ENCODE results near the gene LILRA5.
"Not testable (repeated sequence)": the region's sequence is repeated elsewhere in the genome, so short reads cannot be mapped to it uniquely, and the experiment has no call there.

The LILRA5 gene

DNA sequence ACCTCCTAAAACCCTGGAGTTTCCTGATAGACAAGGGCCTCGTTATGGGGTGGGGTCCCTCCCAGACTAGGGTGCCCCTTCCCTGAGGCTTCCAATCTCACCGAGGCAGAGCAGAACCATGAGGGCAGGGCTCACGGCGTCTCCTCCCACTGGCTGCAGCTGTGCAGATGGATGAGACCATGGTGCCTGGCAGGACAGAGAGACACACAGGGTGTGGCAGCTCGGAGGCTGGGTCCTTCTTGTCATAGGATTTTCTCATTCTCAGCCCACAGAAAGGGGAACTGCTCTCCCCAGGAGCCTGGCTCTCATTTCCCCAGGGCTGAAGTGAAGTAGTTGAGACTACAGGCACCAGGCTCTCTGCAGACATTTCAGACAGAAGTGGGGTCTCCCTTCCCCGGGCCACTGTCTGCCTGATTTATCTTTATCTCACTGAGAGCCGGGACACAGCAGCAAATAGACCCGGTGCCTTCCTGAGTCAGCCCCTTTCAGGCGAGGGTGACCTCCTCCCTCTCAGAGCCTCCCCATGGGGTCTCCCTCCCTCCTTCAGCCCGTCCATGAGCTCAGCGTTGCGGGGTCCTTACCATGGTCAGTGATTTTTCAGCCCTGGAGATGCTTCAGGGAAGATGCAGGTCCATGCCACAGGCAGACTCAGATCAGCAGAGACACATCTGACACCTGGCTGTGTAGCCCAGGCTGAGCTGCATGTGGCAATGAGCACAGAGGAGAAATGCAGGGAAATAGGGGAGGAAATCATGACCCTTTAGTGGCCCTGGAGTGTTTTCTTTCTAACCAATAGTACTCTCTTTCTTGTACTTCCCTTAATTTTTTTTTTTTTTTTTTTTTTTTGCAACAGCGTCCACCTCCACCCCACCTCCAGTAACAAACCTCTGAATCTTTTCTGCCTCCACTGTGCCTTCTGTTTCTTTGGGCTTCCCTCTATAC, at the start of gene LILRA5:
Gene LILRA5 (minus strand): TSS at position 731 of the 942 bp plus-strand sequence. CDS start 147 bp downstream, at position 584.
- no peak for DNase-seq

DNA sequence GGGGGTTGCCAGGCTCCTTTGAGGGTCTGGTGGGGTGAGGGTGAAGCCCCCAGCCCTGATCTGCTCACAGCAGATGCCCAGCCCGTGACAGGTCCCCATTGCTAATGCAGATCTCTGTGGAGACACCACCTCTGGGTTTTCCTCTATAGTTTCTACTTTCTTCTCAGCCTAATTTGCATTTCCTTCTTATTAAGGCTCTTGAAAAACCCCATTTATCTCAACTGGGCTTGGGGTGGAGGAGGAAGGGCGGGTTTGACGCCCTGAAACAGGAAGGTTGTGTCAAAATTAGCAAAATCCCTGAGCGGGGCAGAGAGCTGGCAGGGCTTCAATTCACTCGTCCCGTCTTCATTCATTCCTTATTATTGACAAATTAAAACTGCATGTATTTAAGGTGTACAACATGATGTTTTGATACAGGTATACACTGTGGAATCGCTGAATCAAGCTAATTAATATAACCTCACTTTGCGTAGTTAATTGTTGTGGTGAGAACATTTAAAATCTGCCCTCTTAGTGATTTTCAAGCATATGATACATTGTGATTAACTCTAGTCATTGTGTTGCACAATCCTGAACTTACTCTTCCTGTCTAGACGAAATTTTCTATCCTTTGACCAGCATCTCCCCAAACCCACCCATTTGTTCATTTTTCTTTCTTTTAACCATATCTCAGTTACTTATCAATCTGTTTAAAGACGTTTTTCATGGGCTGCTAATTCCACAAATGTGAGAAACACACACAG, 48.9 kb upstream of the LILRA5 start:
- DNase-seq = not testable (repeated sequence)

DNA sequence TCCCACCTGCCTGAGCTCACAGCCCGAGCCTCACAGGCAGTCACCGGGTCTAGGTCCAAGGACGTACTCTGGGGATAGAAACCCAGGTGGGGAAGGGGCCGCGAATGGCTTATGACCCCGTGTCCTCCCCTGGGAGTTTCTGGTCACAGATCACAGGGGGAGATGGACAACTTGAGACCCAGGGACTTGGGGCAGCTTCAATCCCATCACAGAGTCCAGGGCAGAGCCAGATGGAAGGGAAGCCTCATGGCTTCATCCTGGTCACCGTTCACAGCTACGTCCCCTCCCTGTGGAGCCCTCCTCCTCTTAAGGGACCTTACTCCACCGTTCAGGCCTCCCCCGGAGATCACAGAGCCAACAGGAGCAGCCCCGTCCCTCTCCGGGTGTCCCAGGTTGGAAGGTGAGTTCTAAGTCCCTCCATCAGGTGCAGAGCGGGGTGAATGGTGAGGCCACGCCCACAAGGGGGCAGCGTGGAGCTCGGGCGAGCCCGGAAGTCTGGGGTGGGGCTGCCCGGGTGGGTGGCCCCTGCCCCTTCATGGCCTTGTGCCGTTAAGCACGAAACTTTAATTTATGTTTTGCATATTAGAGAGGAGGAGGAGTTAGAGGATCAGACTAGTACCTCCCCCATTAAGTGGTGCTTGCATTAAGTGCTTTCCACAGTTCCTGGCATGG, 46.3 kb upstream of the LILRA5 start:
- DNase-seq = not testable (repeated sequence)

DNA sequence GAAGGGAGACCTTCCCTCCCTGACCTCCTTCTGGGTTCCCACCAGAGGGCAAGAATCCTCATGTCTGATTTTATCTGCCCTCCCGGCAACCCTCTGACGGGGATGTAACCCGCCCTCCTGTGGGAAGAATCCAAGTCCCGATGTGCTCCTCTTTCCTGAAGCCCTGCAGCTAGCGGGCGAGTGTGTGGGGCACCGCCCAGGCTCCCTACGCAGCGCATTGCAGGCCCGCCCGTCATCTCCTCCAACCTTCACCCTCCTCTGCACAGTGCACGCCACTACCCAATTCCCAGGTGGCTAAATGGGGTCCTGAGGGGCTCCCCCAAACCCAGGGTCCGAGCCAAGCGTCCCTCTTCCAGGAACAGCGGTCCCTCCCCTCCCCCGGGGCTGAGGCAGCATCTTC, 44.4 kb upstream of the LILRA5 start:
- DNase-seq = no peak

DNA sequence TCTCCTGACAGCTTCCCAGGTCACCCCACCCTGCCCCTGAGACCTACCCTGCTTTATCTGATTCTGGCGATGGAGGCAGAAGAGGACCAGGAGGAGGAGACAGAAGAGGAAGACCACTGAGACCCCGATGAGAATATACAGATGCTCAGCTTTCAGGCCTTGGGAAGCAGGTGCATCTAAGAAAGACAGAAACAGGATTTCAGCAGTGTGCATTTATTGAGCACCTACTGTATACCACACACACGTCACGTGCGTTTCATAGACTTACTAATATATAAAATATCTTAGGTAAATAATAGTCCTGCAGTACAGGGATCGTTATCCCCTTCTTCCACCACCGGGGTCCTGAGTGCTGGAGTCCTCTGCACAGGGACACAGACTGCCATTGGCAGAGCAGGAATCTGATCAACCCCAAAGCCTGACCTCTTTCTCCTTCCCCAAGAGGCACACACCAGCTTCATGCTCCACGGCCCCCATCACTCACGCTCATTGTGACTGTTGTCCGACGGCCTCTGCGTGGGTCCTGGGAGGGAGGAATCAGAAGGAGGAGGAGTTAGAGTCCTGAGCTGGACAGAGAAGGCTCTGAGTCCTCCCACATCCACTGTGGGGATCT, 43.6 kb upstream of the LILRA5 start:
- DNase-seq = no peak

DNA sequence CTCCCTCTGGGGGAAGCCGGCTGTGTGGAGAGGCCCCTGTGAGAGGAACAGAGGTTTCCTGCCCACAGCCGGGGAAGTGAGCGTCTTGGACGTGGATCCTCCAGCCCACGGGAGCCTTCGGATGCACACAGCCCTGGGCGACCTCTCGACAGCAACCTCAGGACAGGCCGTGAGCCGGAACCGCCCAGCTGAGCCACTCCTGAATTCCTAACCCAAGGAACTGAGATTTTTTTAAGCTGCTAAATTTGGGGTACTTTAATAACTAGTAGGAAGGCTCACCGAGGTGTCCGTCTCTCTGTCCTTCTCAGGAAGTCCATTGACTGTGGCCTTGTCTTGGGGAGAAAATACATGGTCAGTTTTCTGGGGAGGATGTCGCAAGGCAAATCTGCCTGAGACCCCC, 42.7 kb upstream of the LILRA5 start:
- DNase-seq = no peak

DNA sequence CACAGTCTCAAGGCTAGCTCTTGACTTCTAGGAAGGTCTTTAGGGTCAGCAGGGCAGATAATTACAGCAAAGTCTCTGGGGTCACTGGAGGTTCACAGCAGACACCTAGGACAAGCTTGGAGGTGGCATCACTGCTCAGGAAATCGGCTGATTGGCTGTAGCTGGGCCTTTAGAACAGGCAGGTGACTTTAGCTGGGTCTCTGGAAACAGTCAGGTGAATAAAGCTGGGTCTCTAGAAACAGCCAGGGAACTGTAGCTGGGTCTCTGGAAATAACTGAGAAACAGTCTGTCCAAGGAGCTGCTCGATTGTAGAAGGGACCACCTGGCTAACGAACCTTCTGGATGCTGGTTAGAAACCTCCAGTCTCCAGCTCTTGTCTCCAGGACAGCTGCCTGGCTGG, 41.8 kb upstream of the LILRA5 start:
- DNase-seq = no peak

DNA sequence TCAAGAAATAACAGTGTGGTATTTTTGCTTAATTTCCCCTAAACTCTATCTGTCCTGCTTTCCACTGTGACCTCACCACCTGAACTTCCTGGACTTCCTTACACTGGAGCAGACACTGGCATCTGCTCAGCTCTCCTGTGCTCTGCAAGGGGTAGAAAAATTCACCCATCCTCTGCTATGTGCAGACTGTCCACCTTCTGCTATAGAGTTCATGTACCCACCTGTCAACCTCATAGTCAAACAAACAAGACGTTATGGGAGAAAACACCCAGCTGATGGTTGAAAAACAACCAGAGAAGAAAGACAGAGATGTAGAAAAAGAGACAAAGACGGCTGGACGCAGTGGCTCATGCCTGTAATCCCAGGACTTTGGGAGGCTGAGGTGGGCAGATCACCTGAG, 39.6 kb upstream of the LILRA5 start:
- no peak for DNase-seq

DNA sequence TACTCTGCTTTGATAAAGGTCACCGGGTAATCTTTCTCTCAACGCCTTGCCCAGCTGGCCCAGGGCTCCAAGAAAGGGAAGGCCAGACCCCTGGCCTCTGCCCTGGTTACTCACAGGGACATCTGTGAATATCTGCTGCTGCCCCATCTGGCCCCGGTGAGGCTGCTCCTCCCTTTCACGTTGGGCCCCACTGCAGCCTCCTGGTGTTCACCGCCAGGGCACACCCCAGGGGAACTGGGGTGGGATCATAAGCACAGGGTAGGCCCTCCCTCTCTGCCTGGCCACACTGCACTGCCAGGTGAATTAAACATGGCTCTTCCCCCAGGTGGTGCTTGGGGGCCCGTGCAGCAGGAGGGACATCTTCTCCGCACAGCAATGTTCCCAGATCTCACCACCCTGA, 39.1 kb upstream of the LILRA5 start:
- no peak for DNase-seq

DNA sequence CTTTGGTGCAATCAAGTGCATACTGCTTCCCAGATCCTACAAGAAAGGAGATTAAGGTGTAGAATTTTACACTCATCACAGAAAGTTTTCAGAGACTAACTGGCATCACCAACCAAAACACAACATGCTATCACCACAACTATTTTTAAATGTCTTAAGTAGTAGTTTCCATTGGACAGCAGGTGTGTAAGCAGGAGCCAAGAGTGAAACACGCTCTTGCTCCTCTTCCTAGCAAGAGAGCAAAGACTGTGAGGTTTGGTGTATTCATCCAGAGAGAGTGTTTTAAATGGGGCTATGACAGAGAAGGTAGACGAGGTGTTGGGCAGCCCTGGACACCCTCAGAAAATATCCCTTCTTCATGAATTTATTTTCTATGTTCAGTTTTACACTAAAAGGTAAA, 38.5 kb upstream of the LILRA5 start:
- DNase-seq = no peak

DNA sequence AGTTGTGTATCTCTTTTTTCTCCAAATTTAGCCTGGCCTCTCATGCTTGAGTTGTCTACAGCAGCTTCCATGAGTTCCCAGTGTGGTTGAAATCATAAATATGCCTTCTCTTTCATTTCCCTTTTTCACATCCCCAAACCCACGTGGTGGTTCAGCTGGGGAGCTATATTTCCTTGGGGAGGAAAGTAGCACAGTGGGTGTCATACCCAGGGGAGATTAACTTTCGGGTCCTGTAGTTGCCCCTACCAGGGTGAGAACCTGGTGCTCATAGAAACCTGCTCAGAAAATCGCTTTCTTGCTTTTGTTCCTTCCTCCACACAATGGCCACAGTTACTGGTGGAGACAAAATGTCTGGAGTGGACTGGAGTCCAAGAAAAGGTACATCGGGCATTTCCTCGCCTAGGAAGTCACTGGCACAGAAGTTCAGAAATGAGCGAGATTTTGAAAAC, 33.0 kb upstream of the LILRA5 start:
- peak in 1 of 2 donors; percentile 16 for DNase-seq

DNA sequence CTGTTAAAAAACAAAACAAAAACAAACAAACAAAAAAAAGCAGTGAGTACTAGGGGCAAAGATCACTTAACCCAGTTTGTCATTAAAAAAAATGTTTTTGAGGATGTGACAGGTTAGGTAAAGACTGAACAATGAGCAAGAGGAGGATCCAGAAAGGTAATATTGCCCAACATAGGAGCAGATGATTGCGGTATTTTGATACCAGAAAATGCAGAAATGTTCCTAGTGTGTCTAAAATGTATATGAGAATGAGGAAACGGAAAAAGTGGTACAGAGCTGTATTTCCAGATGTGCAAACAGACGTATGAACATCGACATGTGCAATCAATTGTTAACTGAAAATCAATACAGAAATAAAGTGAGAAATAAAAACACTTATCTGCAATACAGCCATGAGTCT, 30.9 kb upstream of the LILRA5 start:
- DNase-seq = no peak

DNA sequence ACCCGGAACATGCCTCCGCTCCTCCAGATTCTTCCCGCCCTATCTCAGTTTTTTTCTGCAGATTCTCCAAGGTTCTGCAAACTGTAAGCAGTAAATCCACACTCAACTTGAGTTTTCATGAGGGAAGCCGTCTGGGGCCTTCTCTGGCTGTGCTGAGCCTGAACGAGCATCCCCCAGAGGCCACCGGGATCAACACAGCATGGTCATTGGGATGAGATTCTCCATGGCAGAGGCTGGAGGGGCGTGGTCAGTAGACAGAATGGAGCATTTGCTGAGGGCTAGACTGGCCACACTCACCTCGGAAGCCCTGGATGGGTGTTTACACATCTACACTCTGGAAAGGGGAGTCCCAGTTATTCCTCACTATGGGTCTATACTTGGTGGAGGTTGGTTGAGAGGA, 28.3 kb upstream of the LILRA5 start:
- no peak for DNase-seq

DNA sequence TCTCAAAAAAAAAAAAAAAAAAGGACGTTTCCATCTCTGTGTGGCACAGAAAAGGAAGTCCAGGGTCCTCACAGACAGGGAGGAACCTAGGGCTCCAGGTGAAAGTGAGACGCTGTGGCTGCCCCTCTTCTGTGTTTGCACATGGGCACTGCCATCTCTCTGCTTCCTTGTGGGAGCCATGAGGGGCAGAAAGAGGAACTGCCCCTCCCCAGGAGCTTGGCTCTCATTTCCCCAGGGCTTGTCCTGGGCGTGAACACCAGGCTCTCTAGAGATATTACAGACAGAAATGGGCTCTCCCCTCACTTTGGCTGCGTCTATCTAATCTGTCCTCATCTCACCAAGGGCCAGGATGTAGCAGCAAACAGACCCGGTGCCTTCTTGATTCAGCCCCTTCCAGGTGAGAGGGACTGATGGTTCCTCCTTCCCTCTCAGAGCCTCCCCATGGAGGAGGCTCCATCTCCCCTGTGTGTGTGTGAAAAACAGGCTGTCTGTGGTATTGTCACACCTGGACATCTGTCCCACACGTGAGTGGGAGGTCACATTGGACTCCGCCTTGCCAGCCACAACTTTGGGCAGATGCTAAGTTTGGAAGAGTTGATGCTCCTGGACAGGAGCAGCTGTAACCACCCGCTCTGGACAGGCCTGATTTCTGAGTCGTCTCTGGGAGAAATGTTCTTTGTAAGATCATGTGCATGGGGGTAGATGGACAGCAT, 26.8 kb upstream of the LILRA5 start:
- no peak for DNase-seq

DNA sequence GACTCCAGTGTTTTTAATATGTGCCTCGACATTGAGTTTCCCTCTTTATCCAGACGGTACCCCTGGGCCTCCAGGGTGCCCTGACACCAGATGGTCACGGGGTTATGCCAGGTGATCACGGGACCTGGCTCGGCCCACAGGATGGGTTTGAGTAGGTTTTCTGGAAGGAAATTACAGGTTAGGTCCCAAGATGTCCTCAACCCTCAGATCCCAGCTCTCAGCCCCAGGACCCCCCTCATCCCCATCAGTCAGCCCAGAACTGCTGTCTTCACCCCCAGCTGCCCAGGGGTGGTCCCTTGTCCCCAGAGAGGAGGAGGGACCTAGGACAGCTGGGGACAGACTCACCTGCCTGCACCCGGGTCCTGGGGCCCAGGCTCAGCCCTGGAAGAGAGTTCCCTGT, 25.6 kb upstream of the LILRA5 start:
- DNase-seq = no peak

DNA sequence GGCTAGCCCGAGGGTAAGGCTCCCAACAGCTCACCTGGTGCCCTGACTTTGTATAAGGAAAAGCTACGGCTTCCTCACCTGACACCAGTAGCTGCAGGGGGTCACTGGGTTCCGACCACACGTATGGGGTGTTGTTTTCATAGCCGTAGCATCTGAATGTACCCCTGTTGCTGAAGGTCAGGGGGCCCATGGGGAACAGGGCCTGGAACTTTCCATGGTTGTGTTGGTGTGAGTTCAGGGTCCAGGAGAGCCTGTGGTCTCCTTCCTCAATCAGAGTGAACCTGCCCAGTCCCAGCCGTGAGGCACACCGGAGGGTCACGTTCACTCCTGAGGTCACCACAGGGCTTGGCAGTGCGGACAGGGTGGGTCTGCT, 24.9 kb upstream of the LILRA5 start:
- DNase-seq = no peak

DNA sequence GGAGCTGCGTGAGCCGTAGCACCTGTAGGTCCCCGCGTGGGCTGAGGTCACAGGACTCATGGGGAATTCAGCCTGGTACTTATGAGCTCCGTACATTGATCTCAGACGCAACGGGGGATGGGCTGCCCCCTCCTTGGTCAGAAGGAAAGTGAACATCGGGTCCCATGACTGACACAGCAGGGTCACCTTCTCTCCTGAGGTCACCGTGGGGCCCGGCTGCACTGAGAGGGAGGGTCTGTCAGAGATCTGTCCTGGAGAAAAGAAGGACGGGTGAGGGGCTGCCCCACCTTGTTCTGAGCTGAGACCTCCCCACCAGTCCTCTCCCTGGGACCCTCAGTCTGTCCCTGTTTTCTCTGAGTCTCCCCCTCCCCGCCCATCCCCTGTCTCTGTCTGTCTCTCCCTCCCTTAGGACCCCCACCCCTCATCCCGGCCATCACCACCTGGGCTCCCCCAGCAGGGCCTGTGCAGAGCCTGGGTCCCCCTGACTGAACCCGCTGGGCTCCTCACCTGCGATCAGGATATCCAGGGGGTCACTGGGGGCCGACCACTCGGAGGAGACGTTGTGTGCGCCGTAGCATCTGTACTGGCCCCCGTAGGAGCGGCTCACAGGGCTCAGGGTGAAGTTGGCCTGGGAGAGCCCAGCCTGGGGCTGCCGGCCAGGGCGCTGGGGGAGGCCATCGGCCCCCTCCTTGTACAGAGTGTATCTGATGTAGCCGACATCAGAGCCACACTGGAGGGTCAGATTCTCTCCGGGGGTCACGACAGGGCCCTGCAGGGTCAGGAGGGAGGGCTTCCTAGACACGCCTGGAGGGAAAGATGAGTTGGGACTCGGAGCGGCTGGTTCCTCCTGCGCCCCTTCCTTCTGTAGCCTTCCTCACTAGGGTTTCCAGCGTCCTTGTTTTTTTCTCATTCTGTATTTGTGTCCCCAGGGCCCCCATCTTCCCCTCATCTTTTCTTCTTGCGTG, 24.2 kb upstream of the LILRA5 start:
- DNase-seq = no peak

DNA sequence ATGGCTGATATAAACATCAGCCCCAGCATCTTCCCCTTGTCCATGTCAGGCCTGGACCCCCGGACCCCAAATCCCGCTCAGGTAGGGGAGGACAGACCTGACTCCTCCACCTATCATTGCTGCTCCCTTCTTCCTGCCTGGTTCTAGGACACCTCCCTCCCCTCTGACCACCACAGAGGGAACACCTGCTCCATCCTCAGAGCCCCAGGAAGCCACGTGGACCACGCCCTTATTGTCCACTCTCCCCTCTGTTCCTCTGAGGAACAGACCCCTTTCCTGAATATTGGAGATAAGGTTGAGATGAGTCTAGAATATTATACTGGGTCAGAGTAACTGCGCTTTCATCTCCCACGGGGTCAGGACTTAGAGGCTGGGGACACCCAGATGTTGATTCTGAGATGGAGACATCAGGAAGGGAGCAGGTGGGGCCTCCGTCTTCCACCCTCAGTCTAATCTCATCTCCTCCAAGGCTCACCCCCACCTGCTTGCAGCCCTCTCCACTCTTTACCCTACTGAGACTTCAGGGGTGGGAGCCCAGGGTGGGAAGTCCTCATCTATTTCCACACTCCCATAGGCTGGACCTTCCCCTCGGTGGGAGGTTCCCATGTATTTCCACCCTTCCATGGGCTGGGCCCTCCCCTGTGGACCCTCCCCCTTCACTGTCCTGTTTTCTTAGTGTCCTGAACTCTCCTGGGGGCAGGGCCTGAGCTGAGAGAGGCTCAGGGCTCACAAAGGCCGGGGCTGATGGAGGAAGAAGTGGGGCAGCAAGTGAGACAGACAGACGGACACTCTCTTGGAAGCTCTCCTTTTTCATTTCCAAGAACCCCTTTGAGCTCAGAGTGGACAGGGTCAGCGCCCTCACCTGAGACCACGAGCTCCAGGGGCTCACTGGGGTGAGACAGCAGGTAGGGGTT, 23.3 kb upstream of the LILRA5 start:
- no peak for DNase-seq

DNA sequence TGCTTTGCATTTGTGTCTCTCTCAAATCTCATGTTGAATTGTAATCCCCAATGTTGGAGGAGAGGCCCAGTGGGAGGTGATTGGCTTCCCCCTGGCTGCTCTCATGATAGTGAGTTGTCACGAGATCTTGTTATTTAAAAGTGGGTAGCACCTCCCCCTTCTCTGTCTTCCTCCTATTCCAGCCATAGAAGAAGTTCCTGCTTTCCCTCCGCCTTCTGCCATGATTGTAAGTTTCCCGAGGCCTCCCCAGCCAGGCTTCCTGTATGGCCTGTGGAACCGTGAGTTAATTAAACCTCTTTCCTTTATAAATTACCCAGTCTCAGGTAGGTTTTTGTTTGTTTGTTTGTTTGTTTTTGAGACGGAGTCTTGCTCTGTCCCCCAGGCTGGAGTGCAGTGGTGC, 22.2 kb upstream of the LILRA5 start:
- no peak for DNase-seq

Measured in hippocampal formation (tissue), 2 donors.